ENCODE measurements around the gene NHERF2. TPM values are rescaled to one million over a fixed set of nuclear protein-coding genes. Genes with fewer than 3 reads are reported as not detected.

The NHERF2 gene
- total RNA-seq, 1 donor from 2014 or later, result 343 TPM

DNA sequence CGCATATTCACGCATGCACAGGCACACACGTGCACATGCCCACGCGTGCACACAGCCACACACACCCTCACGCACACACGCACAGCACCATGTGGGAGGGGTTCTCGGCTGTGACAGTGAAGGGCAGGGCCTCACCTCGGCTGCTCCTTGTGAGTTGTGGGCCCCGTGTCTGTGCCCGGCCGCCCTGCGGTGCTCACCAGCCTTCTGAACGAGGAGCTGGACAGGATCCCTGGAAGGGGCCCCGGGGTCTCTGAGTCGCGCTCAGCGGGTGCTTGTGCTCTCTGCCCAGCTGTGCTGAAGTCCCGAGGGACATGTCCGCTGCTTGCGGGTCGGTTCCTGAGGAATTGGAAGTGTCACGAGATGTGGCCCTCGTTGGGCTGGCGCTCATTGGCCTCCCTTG lies 37.2 kb downstream of the NHERF2 start:
- no peaks in the 10 kb centered on the region for H3K27me3 ChIP-seq (ENCODE audit: low read depth)
- H3K4me3 ChIP-seq, result no peak overlapping the region
- H3K36me3 ChIP-seq, result peaks cover 94% of the 10 kb centered on the region
- no peaks in the 10 kb centered on the region for H3K9me3 ChIP-seq
- H3K27ac ChIP-seq, result no peak overlapping the region
- H3K4me1 ChIP-seq, result no peaks in the 10 kb centered on the region
- no peak for ATAC-seq
- TF ChIP-seq, protein P1, sequence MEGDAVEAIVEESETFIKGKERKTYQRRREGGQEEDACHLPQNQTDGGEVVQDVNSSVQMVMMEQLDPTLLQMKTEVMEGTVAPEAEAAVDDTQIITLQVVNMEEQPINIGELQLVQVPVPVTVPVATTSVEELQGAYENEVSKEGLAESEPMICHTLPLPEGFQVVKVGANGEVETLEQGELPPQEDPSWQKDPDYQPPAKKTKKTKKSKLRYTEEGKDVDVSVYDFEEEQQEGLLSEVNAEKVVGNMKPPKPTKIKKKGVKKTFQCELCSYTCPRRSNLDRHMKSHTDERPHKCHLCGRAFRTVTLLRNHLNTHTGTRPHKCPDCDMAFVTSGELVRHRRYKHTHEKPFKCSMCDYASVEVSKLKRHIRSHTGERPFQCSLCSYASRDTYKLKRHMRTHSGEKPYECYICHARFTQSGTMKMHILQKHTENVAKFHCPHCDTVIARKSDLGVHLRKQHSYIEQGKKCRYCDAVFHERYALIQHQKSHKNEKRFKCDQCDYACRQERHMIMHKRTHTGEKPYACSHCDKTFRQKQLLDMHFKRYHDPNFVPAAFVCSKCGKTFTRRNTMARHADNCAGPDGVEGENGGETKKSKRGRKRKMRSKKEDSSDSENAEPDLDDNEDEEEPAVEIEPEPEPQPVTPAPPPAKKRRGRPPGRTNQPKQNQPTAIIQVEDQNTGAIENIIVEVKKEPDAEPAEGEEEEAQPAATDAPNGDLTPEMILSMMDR (IDR thresholded peaks at IDR 0.05), result no peak
- intact Hi-C loops (cut with DNase I), result no loop called here
- DNase-seq, result no peak

- Histone ChIP-seq H3K27ac (no peak overlapping the region), H3K4me3 (no peak overlapping the region), H3K4me1 (no peaks in the 10 kb centered on the region), H3K27me3 (ENCODE audit: low read depth) (no peaks in the 10 kb centered on the region), H3K36me3 (peaks cover 94% of the 10 kb centered on the region), H3K9me3 (no peaks in the 10 kb centered on the region)
- TF ChIP-seq, protein P1 (IDR thresholded peaks at IDR 0.05), result no peak
- ATAC-seq (no peak), DNase-seq (no peak)
- intact Hi-C loops (cut with DNase I), result no loop called here
Measured at GRCh38 chr16:2064368-2064945, 37.8 kb downstream of the NHERF2 start.

GRCh38 chr16:2066139-2066538 lies 39.4 kb downstream of the NHERF2 start:
- Histone ChIP-seq H3K9me3 (no peaks in the 10 kb centered on the region), H3K27me3 (ENCODE audit: low read depth) (no peaks in the 10 kb centered on the region), H3K36me3 (peaks cover 91% of the 10 kb centered on the region), H3K27ac (no peak overlapping the region), H3K4me1 (no peaks in the 10 kb centered on the region), H3K4me3 (no peak overlapping the region)
- TF ChIP-seq, protein P1 (IDR thresholded peaks at IDR 0.05), result no peak
- no peak for DNase-seq
- no peak for ATAC-seq
- intact Hi-C loops (cut with DNase I), result no loop called here

DNA sequence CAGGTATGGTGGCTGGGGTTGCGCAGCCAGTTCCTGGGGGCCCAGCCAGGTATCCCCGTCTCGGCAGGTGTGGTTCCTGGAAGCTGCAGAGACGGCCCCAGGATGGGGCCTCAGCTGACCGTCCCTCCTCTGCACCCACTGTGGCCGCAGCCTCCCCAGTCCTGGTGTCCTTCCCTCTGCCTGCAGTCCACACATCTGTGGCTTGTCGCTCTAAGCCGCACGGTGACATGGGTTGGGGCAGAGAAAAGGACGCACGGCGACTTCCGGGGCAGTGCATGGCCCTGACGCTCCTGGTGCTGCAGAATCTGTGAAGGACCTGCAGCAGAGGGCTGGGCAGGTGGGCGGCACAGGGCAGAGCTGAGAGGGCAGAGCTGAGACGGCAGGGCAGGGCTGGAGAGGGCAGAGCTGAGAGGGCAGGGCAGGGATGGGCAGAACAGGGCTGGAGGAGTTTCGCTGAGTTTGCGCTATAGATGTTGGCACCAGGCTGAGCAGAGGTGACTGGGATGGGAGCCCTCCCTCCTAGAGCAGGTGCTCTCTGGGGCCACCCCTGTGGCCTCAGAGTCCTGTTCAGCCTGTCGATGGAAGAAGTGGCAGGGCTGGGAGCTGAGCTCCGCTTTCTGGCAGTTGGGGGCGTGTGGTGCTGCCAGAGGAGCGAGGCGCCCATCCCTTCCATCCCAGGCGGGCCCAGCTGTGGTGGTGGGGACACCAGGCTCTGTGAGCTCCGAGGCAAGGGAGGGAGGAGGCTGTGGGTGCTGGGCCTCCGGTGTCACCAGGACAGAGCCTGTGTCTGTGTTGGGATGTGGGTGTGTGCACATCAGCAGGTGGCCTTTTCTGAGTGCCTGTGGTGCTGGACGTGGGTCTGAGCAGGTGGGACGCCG lies 44.1 kb downstream of the NHERF2 start:
- Histone ChIP-seq H3K4me3 (no peak overlapping the region), H3K4me1 (no peaks in the 10 kb centered on the region), H3K27ac (no peak overlapping the region), H3K36me3 (peaks cover 92% of the 10 kb centered on the region), H3K9me3 (no peaks in the 10 kb centered on the region), H3K27me3 (ENCODE audit: low read depth) (no peaks in the 10 kb centered on the region)
- intact Hi-C loops (cut with DNase I), result no loop called here
- ATAC-seq, result no peak
- DNase-seq, result no peak
- TF ChIP-seq, protein P1 (IDR thresholded peaks at IDR 0.05), result no peak

DNA sequence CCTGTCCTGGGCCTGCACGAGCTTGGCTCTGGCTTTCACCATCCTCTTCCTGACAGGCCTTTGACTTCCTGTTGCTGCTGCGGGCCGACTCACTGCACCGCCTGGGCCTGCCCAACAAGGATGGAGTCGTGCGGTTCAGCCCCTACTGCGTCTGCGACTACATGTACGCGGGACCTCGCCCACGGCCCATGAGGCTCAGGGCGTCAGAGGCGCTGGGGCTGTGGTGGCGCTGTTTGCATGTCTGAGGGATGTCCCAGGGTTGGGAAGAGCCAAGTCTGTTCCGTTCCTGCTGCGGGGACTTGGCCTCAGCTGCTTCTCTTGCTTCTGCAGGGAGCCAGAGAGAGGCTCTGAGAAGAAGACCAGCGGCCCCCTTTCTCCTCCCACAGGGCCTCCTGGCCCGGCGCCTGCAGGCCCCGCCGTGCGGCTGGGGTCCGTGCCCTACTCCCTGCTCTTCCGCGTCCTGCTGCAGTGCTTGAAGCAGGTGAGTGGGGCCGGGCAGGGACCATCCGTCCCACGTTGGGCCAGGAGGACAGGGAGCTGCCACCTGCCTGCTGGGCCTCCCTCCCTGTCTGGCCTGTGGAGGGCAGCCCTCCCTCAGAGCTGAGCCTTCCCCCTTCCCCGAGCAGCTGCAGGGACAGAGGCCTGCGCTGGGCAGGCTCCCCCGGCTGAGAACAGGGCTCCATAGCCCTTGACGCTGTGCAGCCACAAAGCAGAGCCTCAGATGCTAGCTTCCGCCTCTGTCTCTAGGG lies 44.9 kb downstream of the NHERF2 start:
- no peaks in the 10 kb centered on the region for H3K4me1 ChIP-seq
- no peaks in the 10 kb centered on the region for H3K9me3 ChIP-seq
- H3K27ac ChIP-seq, result no peak overlapping the region
- ATAC-seq (no peak), DNase-seq (no peak)
- no peaks in the 10 kb centered on the region for H3K27me3 ChIP-seq (ENCODE audit: low read depth)
- TF ChIP-seq, protein P1 (IDR thresholded peaks at IDR 0.05), result no peak
- no peak overlapping the region for H3K4me3 ChIP-seq
- peaks cover 92% of the 10 kb centered on the region for H3K36me3 ChIP-seq
- intact Hi-C loops (cut with DNase I), result no loop called here

All from lower lobe of right lung (tissue), 2 donors.